HG03095 (cell line): ENCODE results near the gene NDUFAB1.
"Not testable (repeated sequence)": the region's sequence is repeated elsewhere in the genome, so short reads cannot be mapped to it uniquely, and the experiment has no call there.

Source experiments
- ATAC-seq: cut with Tn5 transposase; IDR thresholded peaks from one replicate; pipeline ENCODE4 v1.9.1; 2021; ENCODE audit warnings: moderate library complexity; ENCODE audit not compliant: unreplicated experiment

The NDUFAB1 gene

GRCh38 chr16:23584186-23585076, 11.7 kb downstream of the NDUFAB1 start:
- no peak for ATAC-seq

- ATAC-seq, result not testable (repeated sequence)
These were observed 12.8 kb downstream of the NDUFAB1 start for GRCh38 chr16:23583271-23583670.

GRCh38 chr16:23581764-23582163, 14.4 kb downstream of the NDUFAB1 start:
- no peak for ATAC-seq

- ATAC-seq, result no peak
These were observed 15.7 kb downstream of the NDUFAB1 start for GRCh38 chr16:23580391-23580790.

GRCh38 chr16:23579371-23579770, 16.7 kb downstream of the NDUFAB1 start:
- no peak for ATAC-seq

- no peak for ATAC-seq
These were observed 17.9 kb downstream of the NDUFAB1 start for GRCh38 chr16:23578101-23578830.

- ATAC-seq, result no peak
These were observed 18.6 kb downstream of the NDUFAB1 start for GRCh38 chr16:23577493-23577892.

- ATAC-seq, result no peak
These were observed 20.3 kb downstream of the NDUFAB1 start for GRCh38 chr16:23575834-23576233.

GRCh38 chr16:23573817-23574216, 22.3 kb downstream of the NDUFAB1 start:
- ATAC-seq, result no peak

GRCh38 chr16:23572394-23572793, 23.7 kb downstream of the NDUFAB1 start:
- ATAC-seq, result no peak

- no peak for ATAC-seq
These were observed 24.2 kb downstream of the NDUFAB1 start for GRCh38 chr16:23571895-23572294.

GRCh38 chr16:23570992-23571632, 25.0 kb downstream of the NDUFAB1 start:
- ATAC-seq, result no peak

- ATAC-seq, result no peak
These were observed 28.5 kb downstream of the NDUFAB1 start for GRCh38 chr16:23567602-23568001.

- ATAC-seq, result no peak
These were observed 29.4 kb downstream of the NDUFAB1 start for GRCh38 chr16:23566724-23567123.

- ATAC-seq, result no peak
These were observed 31.3 kb downstream of the NDUFAB1 start for GRCh38 chr16:23564575-23565363.

GRCh38 chr16:23563186-23563585, 32.9 kb downstream of the NDUFAB1 start:
- no peak for ATAC-seq

GRCh38 chr16:23562505-23562904, 33.6 kb downstream of the NDUFAB1 start:
- no peak for ATAC-seq

GRCh38 chr16:23561586-23561985, 34.5 kb downstream of the NDUFAB1 start:
- no peak for ATAC-seq

- ATAC-seq, result peak; percentile 0
These were observed 38.1 kb downstream of the NDUFAB1 start for GRCh38 chr16:23557779-23558702.
